Glutamatergic neuron (in vitro differentiated cells): Measurements from ENCODE around the gene CTBP2. TPM values are rescaled to one million over a fixed set of nuclear protein-coding genes. Genes with fewer than 3 reads are reported as not detected.
"Not testable (repeated sequence)": the region's sequence is repeated elsewhere in the genome, so short reads cannot be mapped to it uniquely, and the experiment has no call there.

Experiments
- DNase-seq: peaks from one replicate; pipeline ENCODE4 v3.0.0; 2022
- H3K27ac Mint-ChIP-seq: one replicate; pipeline ENCODE4 v1.8.0; 2020; ENCODE audit warnings: mild to moderate bottlenecking, mixed read lengths, inconsistent platforms; ENCODE audit not compliant: unreplicated experiment
- H3K27me3 Mint-ChIP-seq: one replicate; pipeline ENCODE4 v1.8.0; 2020; ENCODE audit warnings: mild to moderate bottlenecking, moderate library complexity, mixed read lengths, inconsistent platforms; ENCODE audit not compliant: unreplicated experiment
- H3K36me3 Mint-ChIP-seq: one replicate; pipeline ENCODE4 v1.8.0; 2020; ENCODE audit warnings: mild to moderate bottlenecking, mixed read lengths, inconsistent platforms; ENCODE audit not compliant: unreplicated experiment
- H3K4me1 Mint-ChIP-seq: one replicate; pipeline ENCODE4 v1.8.0; 2020; ENCODE audit warnings: mild to moderate bottlenecking, low read depth, mixed read lengths, inconsistent platforms; ENCODE audit not compliant: unreplicated experiment
- H3K4me3 Mint-ChIP-seq: one replicate; pipeline ENCODE4 v1.8.0; 2020; ENCODE audit warnings: mild to moderate bottlenecking, mixed read lengths, inconsistent platforms; ENCODE audit not compliant: unreplicated experiment
- H3K9me3 Mint-ChIP-seq: one replicate; pipeline ENCODE4 v1.8.0; 2020; ENCODE audit warnings: mild to moderate bottlenecking, moderate library complexity, mixed read lengths, inconsistent platforms; ENCODE audit not compliant: unreplicated experiment
- total RNA-seq: library from RNA; stranded (reverse); fragmentation: NEBNext Ultra II Directional; extraction: Animal tissue kit (Norgen Biotek cat#: 25700); gene quantifications from one replicate; pipeline ENCODE4 v1.2.1, GENCODE V29; 2021; ENCODE audit not compliant: unreplicated experiment
- TF ChIP-seq, protein P1 (sequence below): fragments of 200-600 bp; sonication (generic); IDR thresholded peaks from one replicate; pipeline ENCODE4 v1.5.0; 2021; ENCODE audit not compliant: partially characterized antibody, unreplicated experiment

CTBP2 gene
- total RNA-seq, 1 donor from 2014 or later, result 174 TPM

DNA sequence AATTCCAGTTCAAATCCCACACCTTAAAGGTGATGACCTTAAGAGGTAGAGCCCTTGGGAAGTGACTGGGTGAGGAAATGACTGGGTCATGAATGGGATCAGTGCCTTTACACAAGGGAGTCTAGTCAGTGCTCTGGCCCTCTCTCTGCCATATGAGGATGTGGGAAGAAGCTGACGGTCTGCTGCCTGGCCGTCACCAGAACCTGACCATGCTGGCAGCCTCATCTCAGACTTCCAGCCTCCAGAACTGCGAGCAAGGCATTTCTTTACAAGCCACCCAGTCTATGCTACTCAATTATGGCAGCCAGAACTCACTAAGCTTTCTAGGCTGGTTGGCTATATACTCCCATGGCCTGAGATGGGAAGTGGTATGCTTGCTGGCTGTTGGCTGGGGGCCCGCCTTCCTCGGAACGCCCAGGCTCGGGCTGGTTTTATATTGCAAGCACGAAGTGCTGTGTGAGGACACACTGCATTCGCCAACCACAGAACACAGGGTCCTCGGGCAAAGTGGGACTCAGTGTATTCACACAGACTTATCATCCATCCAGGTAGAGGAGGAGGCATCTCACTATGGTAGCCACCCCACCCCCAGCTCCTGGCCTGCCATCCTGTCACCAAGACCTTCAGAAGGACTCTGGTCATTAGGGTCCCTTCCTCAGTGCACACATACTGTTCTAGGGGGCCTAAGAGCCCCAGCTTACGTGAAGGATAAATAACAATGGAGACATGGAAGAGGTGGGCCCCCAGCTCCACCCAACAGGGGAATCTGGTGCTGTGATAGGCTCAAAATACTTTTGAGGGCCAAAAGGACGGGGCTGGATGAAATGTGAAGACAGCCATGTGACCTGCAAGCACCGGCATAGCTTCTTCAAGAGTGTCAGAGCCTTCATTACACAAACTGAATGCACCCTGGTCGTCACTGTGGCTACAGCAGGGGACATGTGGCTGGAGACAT is 169.4 kb downstream of the CTBP2 start:
- DNase-seq, result no peak
- Mint-ChIP-seq H3K9me3 (peaks cover 10% of the 10 kb centered on the region), H3K27me3 (peaks cover 16% of the 10 kb centered on the region), H3K36me3 (no peaks in the 10 kb centered on the region), H3K4me1 (no peaks in the 10 kb centered on the region), H3K27ac (no peak overlapping the region), H3K4me3 (no peak overlapping the region)
- TF ChIP-seq, protein P1, sequence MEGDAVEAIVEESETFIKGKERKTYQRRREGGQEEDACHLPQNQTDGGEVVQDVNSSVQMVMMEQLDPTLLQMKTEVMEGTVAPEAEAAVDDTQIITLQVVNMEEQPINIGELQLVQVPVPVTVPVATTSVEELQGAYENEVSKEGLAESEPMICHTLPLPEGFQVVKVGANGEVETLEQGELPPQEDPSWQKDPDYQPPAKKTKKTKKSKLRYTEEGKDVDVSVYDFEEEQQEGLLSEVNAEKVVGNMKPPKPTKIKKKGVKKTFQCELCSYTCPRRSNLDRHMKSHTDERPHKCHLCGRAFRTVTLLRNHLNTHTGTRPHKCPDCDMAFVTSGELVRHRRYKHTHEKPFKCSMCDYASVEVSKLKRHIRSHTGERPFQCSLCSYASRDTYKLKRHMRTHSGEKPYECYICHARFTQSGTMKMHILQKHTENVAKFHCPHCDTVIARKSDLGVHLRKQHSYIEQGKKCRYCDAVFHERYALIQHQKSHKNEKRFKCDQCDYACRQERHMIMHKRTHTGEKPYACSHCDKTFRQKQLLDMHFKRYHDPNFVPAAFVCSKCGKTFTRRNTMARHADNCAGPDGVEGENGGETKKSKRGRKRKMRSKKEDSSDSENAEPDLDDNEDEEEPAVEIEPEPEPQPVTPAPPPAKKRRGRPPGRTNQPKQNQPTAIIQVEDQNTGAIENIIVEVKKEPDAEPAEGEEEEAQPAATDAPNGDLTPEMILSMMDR, result no peak

DNA sequence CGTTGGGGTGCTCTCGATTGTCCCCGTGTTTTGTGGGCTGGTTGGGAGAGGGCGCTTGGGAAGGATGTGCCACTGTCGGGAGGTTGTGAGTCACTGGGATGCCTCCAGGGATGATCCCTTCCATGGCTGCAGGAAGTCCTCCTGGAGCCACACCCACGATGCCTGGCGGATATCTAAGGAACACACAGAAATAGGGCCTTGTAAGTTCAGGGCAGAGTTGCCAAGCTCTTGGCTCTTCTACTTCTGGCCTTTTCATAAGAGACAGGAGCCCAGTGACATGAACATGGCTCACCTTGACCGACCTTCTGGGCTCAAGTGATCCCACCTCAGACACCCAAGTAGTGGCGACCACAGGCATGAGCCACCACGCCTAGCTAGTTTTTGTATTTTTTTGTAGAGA is 170.8 kb downstream of the CTBP2 start:
- H3K36me3 Mint-ChIP-seq, result no peaks in the 10 kb centered on the region
- peaks cover 9% of the 10 kb centered on the region for H3K27me3 Mint-ChIP-seq
- peak overlapping the region; percentile 26 for H3K27ac Mint-ChIP-seq
- peaks cover 12% of the 10 kb centered on the region for H3K9me3 Mint-ChIP-seq
- TF ChIP-seq, protein P1, result no peak
- no peak overlapping the region for H3K4me3 Mint-ChIP-seq
- DNase-seq, result no peak
- no peaks in the 10 kb centered on the region for H3K4me1 Mint-ChIP-seq

DNA sequence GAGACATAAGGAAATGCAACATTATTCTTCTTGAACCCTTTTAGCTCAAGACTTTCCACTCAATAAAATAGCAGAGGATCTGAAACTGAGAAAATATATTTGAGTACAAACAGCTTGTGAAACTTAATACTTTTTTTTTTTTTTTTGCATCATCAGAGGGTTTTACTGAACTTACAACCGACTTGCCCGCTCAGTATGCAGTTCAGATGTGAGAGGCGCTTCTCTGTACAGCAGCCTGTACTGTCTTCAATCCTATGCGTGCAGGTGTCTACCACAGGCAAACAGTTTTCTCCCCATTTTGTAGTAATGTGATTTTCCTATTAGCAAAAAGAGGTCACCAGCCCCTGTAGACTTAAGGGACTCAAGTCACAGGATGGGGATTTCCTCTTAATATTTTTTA is 171.6 kb downstream of the CTBP2 start:
- H3K4me3 Mint-ChIP-seq, result not testable (repeated sequence)

DNA sequence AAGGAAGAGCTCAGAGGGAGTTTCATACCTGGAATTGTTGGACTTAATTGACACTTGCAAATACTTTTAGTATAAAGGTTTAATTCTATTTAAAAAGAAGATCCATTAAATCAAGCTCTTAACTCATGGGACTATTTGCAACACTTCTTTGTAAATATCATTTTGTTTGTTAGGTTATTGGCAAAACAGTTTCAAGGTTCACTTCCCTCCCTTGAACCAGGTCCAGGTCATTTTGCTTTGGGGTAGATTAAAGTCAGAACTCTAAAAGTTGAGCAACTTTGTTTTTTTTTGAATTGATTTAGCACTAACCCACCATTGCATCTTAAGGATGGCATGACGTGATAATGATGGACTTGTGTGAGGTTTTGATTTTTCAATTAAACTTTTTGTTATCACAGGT is 172.6 kb downstream of the CTBP2 start:
- Mint-ChIP-seq H3K4me1 (no peaks in the 10 kb centered on the region), H3K36me3 (no peaks in the 10 kb centered on the region), H3K4me3 (no peak overlapping the region), H3K27me3 (peaks cover 2% of the 10 kb centered on the region), H3K9me3 (peaks cover 14% of the 10 kb centered on the region), H3K27ac (no peak overlapping the region)
- TF ChIP-seq, protein P1, result no peak
- no peak for DNase-seq

More for the DNA sequence above, 171.6 kb downstream of the CTBP2 start:
- DNase-seq, H3K27ac Mint-ChIP-seq, H3K4me1 Mint-ChIP-seq, H3K36me3 Mint-ChIP-seq, H3K27me3 Mint-ChIP-seq: not testable (repeated sequence)
- H3K9me3 Mint-ChIP-seq, result peaks cover 12% of the 10 kb centered on the region

DNA sequence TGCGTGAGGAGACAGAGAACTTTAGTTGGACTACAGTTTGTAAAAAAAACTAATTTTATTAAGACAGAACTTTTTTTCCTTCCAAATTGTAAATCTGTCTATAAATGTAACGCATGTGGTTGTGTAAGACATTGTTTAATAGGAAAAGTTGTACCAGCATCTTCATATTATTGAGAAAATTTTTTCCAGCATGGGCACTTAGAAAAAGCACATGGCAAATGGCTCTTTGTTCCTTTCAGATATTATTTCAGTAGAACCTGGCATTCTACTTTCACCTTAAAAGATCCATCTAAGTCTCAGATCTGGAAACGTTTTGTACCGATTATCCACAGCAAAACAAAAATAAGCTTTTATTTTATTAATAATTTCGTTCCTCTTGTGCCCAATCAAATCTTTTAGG is 175.2 kb downstream of the CTBP2 start:
- H3K4me3 Mint-ChIP-seq, result no peak overlapping the region
- TF ChIP-seq, protein P1, result no peak
- no peaks in the 10 kb centered on the region for H3K4me1 Mint-ChIP-seq
- H3K36me3 Mint-ChIP-seq, result no peaks in the 10 kb centered on the region
- no peak for DNase-seq
- H3K27ac Mint-ChIP-seq, result peak overlapping the region; percentile 59
- H3K9me3 Mint-ChIP-seq, result peaks cover 12% of the 10 kb centered on the region
- no peaks in the 10 kb centered on the region for H3K27me3 Mint-ChIP-seq
